Thoracic aorta (tissue), 2 donors: Measurements from ENCODE around the gene NAB2. TPM values are rescaled to one million over a fixed set of nuclear protein-coding genes. Genes with fewer than 3 reads are reported as not detected.

Source experiments
- ATAC-seq: fragments of 150-250 bp; one replicate; pipeline ENCODE4 v1.8.0; 2017; ENCODE audit warnings: low read depth; ENCODE audit not compliant: insufficient number of reproducible peaks, low FRiP score
- DNase-seq: peaks from one replicate; pipeline ENCODE4 v3.0.0-alpha.2; 2020; ENCODE audit warnings: low spot score
- H3K27ac ChIP-seq, 2 donors: fragments of 200-600 bp; sonication (generic); 1 replicate in 1 of 2; 2 replicates in 1 of 2; pipeline ENCODE4 v1.5.1; 2016; ENCODE audit warnings: mild to moderate bottlenecking in 2 of 2, moderate library complexity in 2 of 2
- H3K27me3 ChIP-seq: fragments of 200-600 bp; sonication (generic); replicated peaks from 2 replicates; pipeline ENCODE4 v1.6.0; 2016; ENCODE audit warnings: mild to moderate bottlenecking; ENCODE audit not compliant: insufficient read depth
- H3K36me3 ChIP-seq: fragments of 200-600 bp; sonication (generic); one replicate; pipeline ENCODE4 v1.5.1; 2016
- H3K4me1 ChIP-seq, 2 donors: fragments of 200-600 bp; sonication (generic); 1 replicate in 1 of 2; 2 replicates in 1 of 2; pipeline versions ENCODE4 v1.5.1 to v1.6.0; 2016; ENCODE audit warnings: low read depth in 2 of 2, mild to moderate bottlenecking in 1 of 2; ENCODE audit not compliant: control insufficient read depth in 1 of 2
- H3K4me3 ChIP-seq: fragments of 200-600 bp; sonication (generic); 2 replicates; pipeline ENCODE4 v1.5.1; 2016; ENCODE audit warnings: mild to moderate bottlenecking
- H3K9me3 ChIP-seq: fragments of 200-600 bp; sonication (generic); 2 replicates; pipeline ENCODE4 v1.5.1; 2016
- total RNA-seq, 2 donors: library from RNA; depleted of rRNA; stranded (reverse); fragments of >200 nt; gene quantifications; one replicate each; pipeline versions ENCODE4 v1.1.0 to v1.2.3, GENCODE V29; 2016
- TF ChIP-seq, protein P1 (sequence below): fragments of 200-600 bp; sonication (generic); IDR thresholded peaks from one replicate; pipeline ENCODE4 v1.5.1; 2019; ENCODE audit warnings: antibody characterized with exemption

Gene NAB2
- total RNA-seq, 2 donors from 2014 or later, result 30.5 to 39.3 TPM

DNA sequence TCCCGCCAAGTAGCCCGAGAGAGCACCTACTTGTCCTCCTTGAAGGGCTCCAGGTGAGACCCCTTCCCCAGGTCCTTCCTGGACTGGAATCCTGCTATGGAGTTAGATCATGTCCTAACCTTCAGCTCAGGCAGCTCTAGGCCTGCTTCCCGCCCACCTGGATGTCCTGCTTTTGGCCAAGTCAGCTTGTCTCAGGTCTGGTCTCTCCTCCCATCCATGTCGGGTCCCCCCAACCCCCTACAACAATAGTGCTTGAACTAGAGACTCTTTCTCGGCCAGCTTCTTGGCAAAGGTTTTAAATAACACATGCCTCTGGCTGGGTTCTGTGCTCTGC lies 3.6 kb downstream of the NAB2 start:
- no peaks in the 10 kb centered on the region for H3K9me3 ChIP-seq
- no peak overlapping the region for H3K4me3 ChIP-seq
- DNase-seq (no peak), ATAC-seq (no peak)
- peaks cover 42% of the 10 kb centered on the region for H3K36me3 ChIP-seq
- peaks cover 33 to 49% of the 10 kb centered on the region in 2 donors for H3K4me1 ChIP-seq
- TF ChIP-seq, protein P1, sequence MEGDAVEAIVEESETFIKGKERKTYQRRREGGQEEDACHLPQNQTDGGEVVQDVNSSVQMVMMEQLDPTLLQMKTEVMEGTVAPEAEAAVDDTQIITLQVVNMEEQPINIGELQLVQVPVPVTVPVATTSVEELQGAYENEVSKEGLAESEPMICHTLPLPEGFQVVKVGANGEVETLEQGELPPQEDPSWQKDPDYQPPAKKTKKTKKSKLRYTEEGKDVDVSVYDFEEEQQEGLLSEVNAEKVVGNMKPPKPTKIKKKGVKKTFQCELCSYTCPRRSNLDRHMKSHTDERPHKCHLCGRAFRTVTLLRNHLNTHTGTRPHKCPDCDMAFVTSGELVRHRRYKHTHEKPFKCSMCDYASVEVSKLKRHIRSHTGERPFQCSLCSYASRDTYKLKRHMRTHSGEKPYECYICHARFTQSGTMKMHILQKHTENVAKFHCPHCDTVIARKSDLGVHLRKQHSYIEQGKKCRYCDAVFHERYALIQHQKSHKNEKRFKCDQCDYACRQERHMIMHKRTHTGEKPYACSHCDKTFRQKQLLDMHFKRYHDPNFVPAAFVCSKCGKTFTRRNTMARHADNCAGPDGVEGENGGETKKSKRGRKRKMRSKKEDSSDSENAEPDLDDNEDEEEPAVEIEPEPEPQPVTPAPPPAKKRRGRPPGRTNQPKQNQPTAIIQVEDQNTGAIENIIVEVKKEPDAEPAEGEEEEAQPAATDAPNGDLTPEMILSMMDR, result no peak
- H3K27ac ChIP-seq, result peak overlapping the region; percentile 75 to 86
- H3K27me3 ChIP-seq, result no peaks in the 10 kb centered on the region

DNA sequence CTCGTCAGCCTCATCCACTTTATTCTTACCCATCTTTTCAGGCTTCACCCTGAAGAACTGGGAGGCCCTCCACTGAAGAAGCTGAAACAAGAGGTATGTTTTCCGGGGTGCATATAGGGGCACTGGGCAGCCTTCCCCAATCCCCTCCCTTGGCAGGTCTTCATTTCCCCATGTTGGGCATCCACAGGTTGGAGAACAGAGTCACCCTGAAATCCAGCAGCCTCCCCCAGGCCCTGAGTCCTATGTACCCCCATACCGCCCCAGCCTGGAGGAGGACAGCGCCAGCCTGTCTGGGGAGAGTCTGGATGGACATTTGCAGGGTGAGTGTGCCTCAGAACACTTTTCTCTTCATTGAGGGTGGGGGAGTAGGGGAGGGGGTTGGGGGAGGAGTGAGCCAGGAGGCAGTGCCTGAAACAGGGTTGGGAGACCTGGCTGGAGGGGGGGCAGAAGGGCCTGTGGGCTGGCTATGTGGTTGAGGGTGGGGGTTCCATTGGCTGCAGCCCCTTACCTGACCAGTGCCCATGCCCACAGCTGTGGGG lies 4.0 kb downstream of the NAB2 start:
- peaks cover 33 to 49% of the 10 kb centered on the region in 2 donors for H3K4me1 ChIP-seq
- H3K27me3 ChIP-seq, result no peaks in the 10 kb centered on the region
- H3K36me3 ChIP-seq, result peaks cover 45% of the 10 kb centered on the region
- DNase-seq, result no peak
- TF ChIP-seq, protein P1, result no peak
- ATAC-seq, result no peak
- H3K9me3 ChIP-seq, result no peaks in the 10 kb centered on the region
- no peak overlapping the region for H3K4me3 ChIP-seq
- H3K27ac ChIP-seq, result peak overlapping the region; percentile 86 to 87

DNA sequence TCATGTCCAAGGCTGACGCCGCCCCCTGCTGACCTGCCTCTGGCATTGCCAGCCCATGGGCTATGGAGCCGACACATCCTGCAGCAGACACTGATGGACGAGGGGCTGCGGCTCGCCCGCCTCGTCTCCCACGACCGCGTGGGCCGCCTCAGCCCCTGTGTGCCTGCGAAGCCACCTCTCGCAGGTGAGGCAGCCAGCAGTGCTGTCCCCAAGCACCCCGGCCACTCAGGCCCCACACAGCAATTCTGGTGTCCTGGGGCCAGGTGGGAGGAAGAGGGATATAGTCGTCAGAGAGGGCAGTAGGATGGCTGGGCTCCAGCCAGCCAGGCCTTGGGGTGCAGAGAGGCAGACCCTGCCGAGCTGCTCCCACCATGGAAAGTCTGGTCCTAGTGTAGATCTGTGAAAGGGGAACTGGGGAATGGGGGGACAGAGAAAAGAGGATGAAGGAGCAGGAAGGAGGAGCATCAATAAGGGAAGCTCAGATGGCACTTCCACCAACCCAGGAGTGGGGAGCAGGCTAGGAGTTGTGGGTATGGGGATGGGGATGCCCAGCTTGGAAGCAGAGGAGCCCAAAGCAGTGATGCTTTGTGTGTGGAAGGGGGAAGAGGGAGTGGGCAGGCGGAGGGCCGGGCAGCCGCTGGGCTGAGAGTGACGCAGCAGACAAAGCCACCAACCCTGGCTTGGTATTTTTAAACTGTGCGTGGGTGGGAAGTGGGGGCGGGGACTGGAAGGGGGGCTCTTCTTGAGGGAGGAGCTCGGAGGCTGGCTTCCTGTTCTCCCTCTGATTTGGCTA lies 4.7 kb downstream of the NAB2 start:
- no peaks in the 10 kb centered on the region for H3K27me3 ChIP-seq
- TF ChIP-seq, protein P1, result peak; percentile 49
- ATAC-seq (peak; percentile 58), DNase-seq (peak; percentile 71)
- peaks cover 33 to 49% of the 10 kb centered on the region in 2 donors for H3K4me1 ChIP-seq
- H3K9me3 ChIP-seq, result no peaks in the 10 kb centered on the region
- peaks cover 51% of the 10 kb centered on the region for H3K36me3 ChIP-seq
- H3K27ac ChIP-seq, result peak overlapping the region; percentile 86 to 87
- H3K4me3 ChIP-seq, result peak overlapping the region; percentile 52

DNA sequence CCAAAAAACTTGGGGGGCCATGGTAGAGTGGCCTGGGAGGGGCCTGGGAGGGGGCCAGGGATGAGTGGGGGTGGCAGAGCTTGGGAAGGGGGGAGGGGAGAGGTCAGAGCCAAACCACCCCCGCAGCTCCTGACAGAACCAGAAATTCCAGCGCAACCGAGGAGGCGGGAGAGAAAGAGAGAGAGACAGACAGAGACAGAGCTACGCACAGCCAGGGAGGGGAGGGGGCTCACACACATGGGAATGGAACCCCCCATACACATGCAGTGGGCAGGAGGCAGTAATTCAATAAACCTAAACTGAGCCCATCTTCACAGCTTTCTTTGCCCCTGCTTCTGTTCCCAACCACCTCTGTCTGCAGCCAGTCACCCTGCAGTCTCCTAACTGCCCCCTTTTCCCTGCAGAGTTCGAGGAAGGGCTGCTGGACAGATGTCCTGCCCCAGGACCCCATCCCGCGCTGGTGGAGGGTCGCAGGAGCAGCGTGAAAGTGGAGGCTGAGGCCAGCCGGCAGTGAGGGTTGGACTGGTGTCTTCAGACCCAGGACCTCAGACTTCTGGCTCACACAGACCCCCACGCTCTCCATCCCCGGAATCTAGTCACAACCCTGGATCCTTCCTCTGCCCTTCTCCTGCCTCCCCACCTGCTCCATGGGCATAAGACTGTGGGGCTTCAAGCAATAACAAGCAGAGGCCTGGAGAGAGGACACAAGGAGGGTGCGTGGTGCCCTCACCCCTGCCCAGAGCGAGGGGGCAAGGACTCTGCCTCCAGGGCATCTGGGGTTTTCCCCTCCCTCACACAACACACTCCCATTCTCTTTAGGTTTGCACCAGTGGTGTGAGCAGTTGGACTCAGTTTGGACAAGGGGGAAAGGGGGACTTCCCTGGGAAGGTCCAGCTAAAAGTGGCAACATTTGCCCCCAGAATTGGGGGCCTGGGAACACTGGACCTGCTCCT lies 5.6 kb downstream of the NAB2 start:
- Histone ChIP-seq H3K36me3 (peaks cover 60% of the 10 kb centered on the region), H3K4me1 (peaks cover 33 to 49% of the 10 kb centered on the region in 2 donors), H3K27ac (peak overlapping the region; percentile 86 to 87), H3K4me3 (peak overlapping the region; percentile 52), H3K9me3 (no peaks in the 10 kb centered on the region), H3K27me3 (no peaks in the 10 kb centered on the region)
- TF ChIP-seq, protein P1, result no peak
- DNase-seq (no peak), ATAC-seq (no peak)

DNA sequence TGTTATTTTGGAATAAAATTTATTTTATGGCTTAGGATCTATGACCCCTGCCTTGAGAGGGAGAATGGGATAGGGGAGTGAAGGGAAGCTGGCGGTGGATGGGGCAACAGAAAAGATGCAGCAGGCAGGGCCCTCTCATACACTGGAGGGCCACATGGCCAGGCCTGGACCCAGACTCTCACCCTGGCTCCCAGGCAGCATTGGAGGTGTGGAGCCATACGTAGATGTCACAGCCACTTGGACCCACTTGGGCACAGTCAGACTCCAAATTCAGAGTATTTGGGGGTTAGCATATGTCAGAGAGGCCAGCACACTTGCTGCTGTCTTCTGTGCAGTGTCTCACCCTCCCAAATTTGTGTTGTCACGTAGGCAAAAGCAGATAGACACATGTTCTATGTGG lies 6.5 kb downstream of the NAB2 start:
- Histone ChIP-seq H3K9me3 (no peaks in the 10 kb centered on the region), H3K4me1 (peaks cover 32 to 48% of the 10 kb centered on the region in 2 donors), H3K27ac (peak overlapping the region; percentile 86 to 87), H3K4me3 (no peak overlapping the region), H3K27me3 (no peaks in the 10 kb centered on the region), H3K36me3 (peaks cover 65% of the 10 kb centered on the region)
- no peak for ATAC-seq
- DNase-seq, result no peak
- TF ChIP-seq, protein P1, result no peak
